Measurements from ENCODE around the gene CHKB.

- TF ChIP-seq SUZ12 (IDR thresholded peaks at IDR 0.05) (no peak), HDGF (IDR thresholded peaks at IDR 0.05; ENCODE audit: borderline replicate concordance) (no peak), SP1 (IDR thresholded peaks at IDR 0.05) (no peak)
Measured at GRCh38 chr22:50574383-50574755, 8.3 kb downstream of the CHKB start.

Data from HEK293T (cell line).